Hematopoietic multipotent progenitor cell treated with erythropoietin and hydrocortisone succinate and interleukin-3 and kit ligand, for 17 days (in vitro differentiated cells): ENCODE measurements around the gene MRPL1.
A peak's percentile ranks its signal among the peaks of the same experiment; 100 is the strongest.
"Not testable (repeated sequence)": the region's sequence is repeated elsewhere in the genome, so short reads cannot be mapped to it uniquely, and the experiment has no call there.

Source experiments
- DNase-seq: peaks from one replicate; pipeline ENCODE4 v3.0.0-alpha.2; 2015; ENCODE audit warnings: low spot score

Gene MRPL1

DNA sequence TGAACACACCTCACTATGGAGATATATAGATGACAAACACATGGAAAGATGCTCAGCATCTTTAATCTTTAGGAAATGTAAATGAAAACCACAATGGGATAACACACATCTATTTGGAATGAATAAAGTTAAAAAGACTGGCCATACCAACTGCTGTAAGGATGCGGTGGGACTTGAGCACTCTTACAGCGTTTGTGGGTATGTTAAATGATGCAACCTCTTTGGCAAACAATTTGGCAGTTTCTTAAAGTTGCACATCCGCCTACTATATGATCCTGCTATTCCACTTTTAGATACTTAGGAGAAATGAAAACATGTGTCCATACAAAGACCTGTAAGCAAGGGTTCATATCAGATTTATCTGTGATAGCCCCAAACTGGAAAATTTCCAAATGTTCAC is 50.7 kb downstream of the MRPL1 start:
- DNase-seq, result no peak

DNA sequence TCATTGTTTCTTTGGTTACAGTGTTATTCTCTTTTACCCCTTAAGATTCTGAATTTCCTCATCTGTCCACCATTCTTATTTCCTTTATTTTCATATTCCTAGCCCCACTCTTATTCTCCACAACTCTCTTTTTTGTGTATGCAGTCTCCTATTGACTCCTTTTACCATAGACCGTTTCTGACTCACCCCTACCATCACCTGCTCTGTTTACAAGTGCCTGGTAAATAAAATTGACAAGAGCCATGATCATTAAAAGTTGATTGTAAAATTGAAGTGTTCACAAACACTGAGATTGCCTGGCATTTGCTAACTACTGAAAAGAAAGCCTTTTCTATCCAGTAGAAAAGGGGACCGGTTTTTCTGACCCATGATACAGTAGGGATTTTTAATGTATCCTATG is 54.4 kb downstream of the MRPL1 start:
- DNase-seq, result no peak

DNA sequence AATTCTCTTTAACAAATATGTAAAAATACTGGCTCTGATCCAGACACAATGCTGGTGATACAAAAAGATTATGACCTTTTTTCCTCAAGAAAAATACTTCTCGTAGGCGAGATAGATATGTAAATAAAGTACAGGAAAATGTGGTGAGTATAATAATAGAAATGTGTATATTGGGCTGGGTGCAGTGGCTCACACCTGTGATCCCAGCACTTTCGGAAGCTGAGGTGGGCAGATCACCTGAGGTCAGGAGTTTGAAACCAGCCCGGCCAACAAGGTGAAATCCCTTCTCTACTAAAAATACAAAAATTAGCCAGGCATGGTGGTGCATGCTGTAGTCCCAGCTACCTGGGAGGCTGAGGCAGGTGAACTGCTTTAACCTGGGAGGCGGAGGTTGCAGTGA is 55.0 kb downstream of the MRPL1 start:
- no peak for DNase-seq

GRCh38 chr4:77920371-77920770 is 57.7 kb downstream of the MRPL1 start:
- DNase-seq, result no peak

GRCh38 chr4:77921701-77922100 is 59.1 kb downstream of the MRPL1 start:
- DNase-seq, result no peak

DNA sequence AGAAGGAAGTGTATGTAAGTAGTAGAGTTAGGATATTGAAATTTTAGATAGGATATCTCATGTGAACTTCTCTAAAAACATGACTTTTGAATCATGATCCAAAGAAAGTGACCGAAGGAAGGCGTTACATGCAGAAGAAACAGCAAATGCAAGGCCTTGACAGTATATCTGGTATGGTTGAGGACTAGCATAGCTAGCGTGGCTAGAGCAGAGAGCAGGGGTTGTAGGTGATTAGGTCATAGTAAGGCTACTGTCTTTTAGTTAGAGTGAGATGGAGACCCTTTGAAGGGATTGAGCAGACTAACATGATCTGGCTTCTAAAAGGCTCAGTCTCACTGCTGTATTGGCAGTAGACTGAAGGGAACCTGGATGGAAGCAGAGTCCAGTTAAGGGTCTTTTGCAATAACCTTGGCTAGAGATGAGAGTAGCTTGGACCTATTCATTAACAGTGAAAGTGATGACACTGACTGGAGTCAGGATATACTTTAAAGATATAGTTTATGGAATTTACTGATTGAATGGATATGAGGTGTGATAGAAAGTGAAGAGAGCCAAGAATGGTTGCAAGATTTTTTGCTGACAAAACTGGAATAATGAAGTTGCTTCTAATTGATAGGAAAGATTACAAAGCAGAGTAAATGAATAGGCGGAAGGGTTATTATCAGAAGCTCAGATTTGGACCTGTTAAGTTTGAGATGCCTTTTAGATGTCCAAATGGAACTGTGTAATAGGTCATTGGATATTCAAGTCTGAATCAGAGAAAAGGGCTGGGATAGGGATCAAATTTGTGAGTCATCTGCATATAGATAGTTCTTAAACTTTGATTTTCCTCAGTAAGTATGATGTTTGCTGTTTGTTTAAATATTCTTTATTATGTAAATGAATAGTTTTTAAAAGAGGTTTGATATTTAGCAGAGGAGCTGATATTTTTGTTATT is 59.8 kb downstream of the MRPL1 start:
- no peak for DNase-seq

DNA sequence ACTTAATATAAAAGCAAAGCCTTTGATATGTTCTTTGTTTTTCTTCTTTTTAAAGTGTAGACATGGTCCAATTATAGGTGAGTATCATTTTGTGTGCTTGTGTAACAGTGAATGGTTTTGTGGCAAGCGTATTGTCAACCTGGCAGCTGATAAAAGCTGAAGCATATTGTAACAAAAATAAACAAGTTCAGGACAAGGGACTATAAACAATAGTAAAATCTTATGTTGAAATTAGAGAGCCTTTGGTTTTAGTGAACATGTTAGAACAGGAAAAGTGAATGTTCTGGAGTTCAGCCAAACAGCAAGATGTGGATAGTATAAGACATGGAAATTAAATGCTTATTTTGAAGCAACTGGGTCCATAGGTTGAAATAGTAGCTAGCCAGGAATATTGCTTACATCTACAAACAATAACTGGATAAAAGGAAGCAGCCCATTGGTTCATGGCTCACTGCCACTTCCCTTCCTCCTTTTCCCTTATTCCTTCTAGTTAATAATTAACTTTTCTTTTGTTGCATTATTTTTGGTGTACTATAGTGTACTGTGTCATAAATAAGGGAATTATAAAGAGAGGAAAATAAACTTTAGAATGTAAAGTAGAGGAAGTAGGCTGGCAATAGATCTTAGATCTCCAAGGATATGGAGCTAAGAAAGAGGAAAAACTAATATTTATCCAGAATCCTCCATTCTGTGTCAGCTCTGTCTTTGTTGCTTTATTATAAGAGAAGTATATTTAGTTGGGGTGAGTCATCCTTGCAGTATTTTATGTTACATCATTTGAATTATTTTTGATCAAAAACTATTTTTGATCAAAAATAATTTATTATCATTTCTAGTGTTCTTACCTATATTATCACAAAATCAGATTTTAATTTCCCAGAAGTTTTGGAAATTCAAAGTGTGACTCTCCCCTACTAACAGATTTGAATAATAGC is 65.6 kb downstream of the MRPL1 start:
- no peak for DNase-seq

DNA sequence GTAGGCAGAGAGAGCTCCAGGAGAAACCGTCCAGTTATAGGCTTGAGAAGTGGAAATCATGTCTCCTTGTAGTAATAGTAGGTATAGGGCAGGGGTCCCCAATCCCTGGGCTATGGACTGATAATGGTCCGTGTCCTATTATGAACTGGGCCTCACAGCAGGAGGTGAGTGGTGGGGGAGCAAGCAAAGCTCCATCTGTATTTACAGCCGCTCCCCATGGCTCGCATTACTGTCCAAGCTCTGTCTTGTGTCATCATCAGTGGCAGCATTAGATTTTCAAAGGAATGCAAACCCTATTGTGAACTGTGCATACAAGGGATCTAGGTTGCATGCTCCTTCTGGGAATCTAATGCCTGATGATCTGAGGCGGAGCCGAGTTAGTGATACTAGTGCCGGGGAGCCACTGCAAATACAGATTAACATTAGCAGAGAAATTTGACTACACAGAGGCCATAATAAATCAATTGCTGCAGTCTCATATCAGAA is 67.6 kb downstream of the MRPL1 start:
- DNase-seq, result no peak

DNA sequence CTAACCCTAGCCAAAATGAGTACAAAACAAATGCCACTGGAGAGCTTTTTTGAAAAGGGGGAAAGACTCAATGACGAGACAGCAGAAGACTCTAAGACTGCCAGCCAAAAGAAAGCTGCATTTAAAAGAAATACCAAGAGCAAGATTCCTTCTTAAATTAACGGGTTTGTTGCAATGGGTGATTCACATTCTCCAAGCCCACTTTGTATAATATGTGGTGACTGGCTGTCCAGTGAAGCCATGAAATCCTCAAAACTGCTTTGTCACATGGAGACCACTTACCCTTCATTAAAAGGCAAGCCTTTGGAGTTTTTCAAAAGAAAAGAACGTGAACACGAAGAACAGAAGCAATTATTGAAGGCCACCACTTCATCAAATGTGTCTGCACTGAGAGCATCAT is 68.2 kb downstream of the MRPL1 start:
- DNase-seq, result no peak

DNA sequence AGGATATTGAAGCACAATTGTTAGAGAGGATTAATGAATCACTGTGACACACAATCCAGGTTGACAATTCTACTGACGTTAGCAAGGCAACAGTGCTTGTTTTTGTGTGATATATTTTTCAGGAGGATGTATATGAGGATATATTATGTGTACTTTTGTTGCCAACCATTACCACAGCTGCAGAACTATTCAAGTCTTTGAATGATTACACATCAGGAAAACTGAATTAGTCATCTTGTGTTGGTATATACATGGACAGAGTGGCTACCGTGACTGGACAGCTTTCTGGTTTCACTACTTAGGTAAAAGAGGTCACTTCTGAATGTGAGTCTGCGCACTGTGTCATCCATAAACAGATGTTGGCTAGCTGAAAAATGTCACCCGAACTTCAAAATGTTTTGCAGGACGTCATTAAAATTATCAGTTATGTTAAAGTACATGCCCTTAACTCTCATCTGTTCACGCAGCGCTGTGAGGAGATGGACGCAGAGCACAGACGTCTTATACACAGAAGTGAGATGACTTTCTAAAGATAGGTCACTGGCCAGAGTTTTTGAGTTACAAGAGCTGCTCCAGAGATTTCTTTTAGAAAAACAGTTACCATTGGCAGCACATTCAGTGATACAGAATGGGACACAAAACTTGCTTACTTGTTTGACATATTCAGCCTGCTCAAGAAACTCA is 69.0 kb downstream of the MRPL1 start:
- no peak for DNase-seq

GRCh38 chr4:77938560-77938959 is 75.9 kb downstream of the MRPL1 start:
- DNase-seq, result no peak

GRCh38 chr4:77945929-77946328 is 83.3 kb downstream of the MRPL1 start:
- not testable (repeated sequence) for DNase-seq

DNA sequence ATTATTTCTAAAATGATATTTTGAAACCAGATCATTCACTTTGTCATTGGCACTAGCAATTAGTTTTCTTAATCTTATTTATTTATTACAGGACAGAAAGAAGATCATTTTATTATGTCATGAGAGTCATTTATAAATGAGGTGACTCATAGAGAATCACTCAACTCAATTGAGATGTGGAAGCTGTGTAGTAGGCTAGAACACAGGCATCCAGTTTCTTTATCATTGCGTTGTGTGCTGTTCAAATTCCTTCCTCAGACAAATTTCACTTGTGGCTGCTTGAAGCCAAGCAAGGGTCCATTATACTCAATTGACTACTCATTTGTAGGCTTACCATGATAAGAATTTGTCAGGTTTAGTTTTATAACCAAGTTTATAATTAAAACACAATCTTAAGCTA is 87.6 kb downstream of the MRPL1 start:
- no peak for DNase-seq

DNA sequence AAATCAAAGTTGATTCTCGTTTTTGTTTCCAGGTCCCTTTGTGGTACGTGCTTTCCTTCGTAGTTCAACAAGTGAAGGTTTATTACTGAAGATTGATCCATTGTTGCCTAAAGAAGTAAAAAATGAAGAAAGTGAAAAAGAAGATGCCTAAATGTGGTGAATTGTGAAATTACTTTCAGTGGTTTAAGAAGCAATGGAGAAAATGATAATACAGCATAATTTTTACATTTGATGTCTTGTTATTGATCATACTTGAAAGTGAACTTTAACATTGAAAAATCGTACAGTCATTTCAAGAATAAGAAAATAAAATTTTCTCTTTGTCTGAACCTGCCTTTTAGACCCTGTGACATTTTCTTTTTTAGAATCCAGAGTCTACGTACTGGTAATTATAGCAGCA is 89.8 kb downstream of the MRPL1 start:
- no peak for DNase-seq

DNA sequence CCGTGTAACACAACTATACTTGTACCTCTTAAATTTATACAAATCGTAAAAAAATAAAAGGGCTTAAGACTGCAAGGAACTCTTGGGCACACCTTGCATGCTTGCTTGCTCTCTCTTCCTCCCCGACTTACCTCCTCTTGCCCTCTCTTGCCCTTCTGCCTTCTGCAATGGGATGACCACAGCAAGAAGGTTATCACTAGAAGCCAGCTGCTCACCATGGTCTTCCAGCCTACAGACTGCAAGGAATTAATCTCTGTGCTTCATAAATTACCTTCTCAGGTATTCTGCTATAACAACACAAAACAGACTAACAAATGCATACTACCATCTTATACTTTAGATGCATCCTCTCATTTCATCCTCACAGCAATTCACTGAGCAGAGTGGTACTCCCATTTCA is 92.1 kb downstream of the MRPL1 start:
- DNase-seq, result no peak

DNA sequence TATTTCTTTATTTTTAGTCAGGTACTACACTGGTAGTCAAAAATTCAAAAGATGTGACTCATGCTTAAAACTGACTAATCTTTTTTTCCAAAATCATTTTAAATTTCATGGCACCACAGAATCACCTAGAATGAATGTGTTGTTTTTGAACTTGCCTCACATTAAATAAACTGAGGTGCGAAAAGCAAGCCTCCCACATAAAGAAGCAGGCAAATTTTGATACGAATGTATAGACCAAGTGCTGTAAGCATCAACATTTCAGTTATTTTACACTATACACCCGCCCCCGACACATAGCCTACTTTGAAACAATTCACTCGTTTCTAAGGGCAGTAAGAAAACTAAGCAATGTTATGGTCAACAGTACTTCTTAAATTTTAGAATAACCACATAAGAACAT is 94.3 kb downstream of the MRPL1 start:
- no peak for DNase-seq

DNA sequence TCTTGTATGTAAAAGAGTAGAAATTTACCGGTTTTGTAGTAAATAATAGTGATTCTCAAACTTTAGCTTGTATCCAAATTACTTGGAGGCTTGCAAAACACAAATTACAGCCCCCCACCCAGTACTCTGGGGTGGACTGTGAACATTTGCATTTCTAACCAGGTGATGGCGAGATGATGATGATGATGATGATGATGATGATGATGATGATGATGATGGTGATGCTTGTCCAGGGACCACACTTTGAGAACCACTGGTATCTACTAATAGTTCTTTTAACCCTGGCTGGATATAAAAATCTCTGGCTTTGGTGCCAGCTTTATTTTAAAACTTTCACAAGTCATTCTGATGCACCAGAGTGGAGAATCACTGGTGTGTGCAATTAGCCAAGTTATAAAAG is 96.3 kb downstream of the MRPL1 start:
- no peak for DNase-seq

DNA sequence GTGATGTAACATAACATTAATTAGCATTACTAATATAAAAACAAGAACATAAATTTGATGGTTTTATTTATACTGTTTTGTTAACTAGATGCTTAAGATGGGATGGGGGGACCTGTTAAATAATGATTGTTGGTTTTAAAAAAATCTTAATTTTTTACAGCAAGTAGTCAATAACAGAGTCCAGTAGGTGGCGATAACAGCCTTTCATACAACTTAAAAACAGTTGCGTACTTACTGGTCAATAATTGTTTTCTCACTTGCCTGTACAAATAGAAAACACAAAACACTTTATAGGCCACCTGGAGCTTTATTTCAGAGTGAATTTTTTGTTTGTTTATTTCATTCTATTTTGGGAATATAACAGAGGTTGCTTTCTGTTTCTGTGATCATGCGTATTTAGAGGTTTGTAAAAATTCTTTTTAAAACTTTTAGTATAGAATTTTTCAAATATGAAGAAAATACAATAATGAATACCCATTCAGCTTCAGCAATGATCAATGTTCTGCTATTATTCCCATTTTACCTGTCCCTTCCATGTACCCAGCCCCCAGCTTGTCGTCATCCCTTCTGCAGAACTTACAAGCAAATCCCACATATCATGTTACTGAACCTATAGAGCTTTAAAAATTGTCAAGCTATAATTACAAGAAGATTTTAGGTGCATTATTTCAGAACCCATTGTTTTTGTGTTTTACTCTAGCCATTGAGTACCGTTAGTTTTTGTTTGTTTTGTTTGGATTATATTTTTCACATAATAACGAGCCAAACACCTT is 97.1 kb downstream of the MRPL1 start:
- peak; percentile 43 for DNase-seq

- DNase-seq, result no peak
Measured at GRCh38 chr4:77960367-77960766, 97.7 kb downstream of the MRPL1 start.

GRCh38 chr4:77963004-77963403 is 100.4 kb downstream of the MRPL1 start:
- DNase-seq, result no peak

DNA sequence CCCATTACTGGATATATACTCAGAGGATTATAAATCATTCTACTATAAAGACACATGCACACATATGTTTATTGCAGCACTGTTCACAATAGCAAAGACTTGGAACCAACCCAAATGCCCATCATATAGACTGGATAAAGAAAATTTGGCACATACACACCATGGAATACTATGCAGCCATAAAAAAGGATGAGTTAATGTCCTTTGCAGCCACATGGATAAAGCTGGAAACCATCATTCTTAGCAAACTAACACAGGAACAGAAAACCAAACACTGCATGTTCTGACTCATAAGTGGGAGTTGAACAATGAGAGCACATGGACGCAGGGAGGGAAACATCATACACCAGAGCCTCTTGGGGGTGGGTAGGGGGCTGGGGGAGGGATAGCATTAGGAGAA is 111.0 kb downstream of the MRPL1 start:
- not testable (repeated sequence) for DNase-seq
